GM13977 (cell line): Measurements from ENCODE around the gene CDH4.

Source experiments
- DNase-seq: peaks from one replicate; pipeline ENCODE4 v3.0.0; 2012; ENCODE audit warnings: low spot score
- CTCF ChIP-seq: IDR thresholded peaks from 2 replicates; pipeline ENCODE4 v1.5.1; 2012; ENCODE audit warnings: mild to moderate bottlenecking, control low read depth; ENCODE audit not compliant: insufficient read depth; ENCODE audit errors: extremely low read depth, missing control alignments
- in situ Hi-C: fragments of 300-500 bp; cut with MboI; formaldehyde crosslinking; loops from one replicate; pipeline ENCODE4 v1.12.0; 2022; ENCODE audit warnings: low sequenced_read_pairs, low pct_unique_long_range_greater_than_20kb, mixed read lengths, inconsistent platforms; ENCODE audit not compliant: unreplicated experiment

The CDH4 gene

DNA sequence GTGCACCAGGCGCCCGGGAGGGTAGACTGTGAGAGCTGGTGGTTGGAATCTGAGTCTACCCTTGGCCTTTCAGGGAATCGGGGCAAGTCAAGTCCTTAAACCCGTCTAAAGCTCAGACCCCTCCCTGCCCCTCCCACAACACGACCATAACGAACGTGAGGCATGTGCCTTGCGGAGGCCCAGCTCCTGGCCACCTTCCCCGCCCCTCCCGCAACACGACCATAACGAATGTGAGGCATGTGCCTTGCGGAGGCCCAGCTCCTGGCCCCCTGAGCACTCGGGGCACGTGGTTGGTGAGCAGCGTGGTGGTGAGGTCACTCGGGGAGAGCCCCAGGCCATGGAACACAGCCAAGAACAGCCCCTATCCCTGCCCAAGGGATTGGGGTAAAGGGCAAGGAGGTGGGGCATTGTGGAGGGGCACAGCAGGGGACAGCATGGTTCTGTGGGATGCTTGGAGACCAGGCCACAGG is 681.5 kb downstream of the CDH4 start:
- in situ Hi-C loops, result no loop called here
- no peak for DNase-seq
- TF ChIP-seq CTCF, result no peak

- in situ Hi-C loops, result no loop called here
- TF ChIP-seq CTCF, result no peak
- DNase-seq, result no peak
Observed at GRCh38 chr20:61933951-61934715, 682.1 kb downstream of the CDH4 start.

DNA sequence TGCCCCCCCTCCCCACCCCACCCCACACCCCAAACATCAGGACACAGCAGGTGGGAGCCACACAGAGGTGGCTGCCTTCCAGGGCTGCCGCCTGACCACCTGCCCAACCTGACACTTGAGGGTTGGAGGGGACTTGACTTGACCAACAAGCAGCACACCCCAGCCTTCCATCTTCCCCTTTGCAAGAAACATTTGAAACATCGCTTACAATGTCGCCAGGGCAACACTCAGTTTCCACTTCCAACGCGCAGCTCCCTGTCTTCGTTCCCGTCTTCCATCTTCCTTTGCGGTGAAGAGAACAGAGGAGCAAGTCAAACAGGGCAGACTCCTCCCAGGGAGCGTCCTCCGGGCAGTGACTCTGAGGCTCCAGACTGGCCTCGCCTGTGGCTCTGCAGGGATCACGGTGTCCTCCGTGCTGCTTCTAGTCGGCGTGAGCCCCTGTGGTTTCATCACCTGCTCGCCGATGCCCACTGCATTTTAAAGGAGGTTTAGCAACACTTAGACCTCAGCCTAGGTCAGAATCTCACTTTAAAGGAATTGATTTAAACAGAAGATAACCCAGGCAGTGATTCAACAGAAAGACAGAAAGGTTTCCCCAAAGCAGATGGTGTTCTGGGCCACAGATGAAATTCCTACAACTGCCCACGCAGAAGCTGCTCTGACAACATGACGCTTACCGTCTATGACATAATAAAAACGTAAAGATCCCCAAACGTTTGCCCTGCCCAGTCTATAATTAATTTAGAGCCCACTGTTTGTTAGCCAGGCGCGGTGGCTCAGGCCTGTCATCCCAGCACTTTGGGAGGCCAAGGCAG is 682.9 kb downstream of the CDH4 start:
- no peak for TF ChIP-seq CTCF
- DNase-seq, result no peak
- in situ Hi-C loops, result no loop called here

- TF ChIP-seq CTCF, result no peak
- no peak for DNase-seq
- in situ Hi-C loops, result no loop called here
Observed at GRCh38 chr20:61935926-61936700, 684.1 kb downstream of the CDH4 start.

GRCh38 chr20:61936701-61937131 is 684.7 kb downstream of the CDH4 start:
- in situ Hi-C loops, result no loop called here
- no peak for DNase-seq
- no peak for TF ChIP-seq CTCF

GRCh38 chr20:61937146-61937962 is 685.3 kb downstream of the CDH4 start:
- DNase-seq, result no peak
- in situ Hi-C loops, result no loop called here
- no peak for TF ChIP-seq CTCF
